Osteoblast (primary cell): ENCODE data around the gene PTPN14. TPM values are rescaled to one million over a fixed set of nuclear protein-coding genes. Genes with fewer than 3 reads are reported as not detected.

Experiments
- DNase-seq: peaks from one replicate; pipeline ENCODE4 v3.0.0; 2011; ENCODE audit warnings: low spot score, mixed read lengths; ENCODE audit not compliant: insufficient read length; ENCODE audit errors: missing footprints
- H2AFZ ChIP-seq: 2 replicates; pipeline ENCODE4 v1.6.0; 2011; ENCODE audit warnings: mild to moderate bottlenecking, low read length
- H3K27ac ChIP-seq: 2 replicates; pipeline ENCODE4 v1.5.1; 2011; ENCODE audit warnings: mild to moderate bottlenecking, low read depth, low read length, moderate library complexity
- H3K27me3 ChIP-seq: 2 replicates; pipeline ENCODE4 v1.6.0; 2012; ENCODE audit warnings: mild to moderate bottlenecking, control low read depth, inconsistent platforms, low read length, moderate library complexity; ENCODE audit not compliant: insufficient read depth
- H3K36me3 ChIP-seq: 2 replicates; pipeline ENCODE4 v1.5.1; 2011; ENCODE audit warnings: mild to moderate bottlenecking, low read length, control low read depth, moderate library complexity; ENCODE audit not compliant: insufficient read depth
- H3K4me1 ChIP-seq: 2 replicates; pipeline ENCODE4 v1.5.1; 2011; ENCODE audit warnings: mild to moderate bottlenecking, low read length, control low read depth, moderate library complexity; ENCODE audit not compliant: insufficient read depth
- H3K4me2 ChIP-seq: 2 replicates; pipeline ENCODE4 v1.6.0; 2011; ENCODE audit warnings: mild to moderate bottlenecking, low read length; ENCODE audit not compliant: insufficient read depth
- H3K4me3 ChIP-seq: fragments of 200-600 bp; sonication (generic); 3 replicates; pipeline ENCODE4 v1.5.1; 2012; ENCODE audit warnings: mild to moderate bottlenecking, low read length, inconsistent platforms; ENCODE audit not compliant: insufficient read depth
- H3K79me2 ChIP-seq: 2 replicates; pipeline ENCODE4 v1.6.0; 2012; ENCODE audit warnings: mild to moderate bottlenecking, low read length, control low read depth, inconsistent platforms; ENCODE audit not compliant: insufficient read depth
- H3K9me3 ChIP-seq: 2 replicates; pipeline ENCODE4 v1.5.1; 2011; ENCODE audit warnings: low read depth, low read length, control low read depth
- H4K20me1 ChIP-seq: 2 replicates; pipeline ENCODE4 v1.6.0; 2012; ENCODE audit warnings: mild to moderate bottlenecking, low read length, control low read depth; ENCODE audit not compliant: insufficient read depth
- total RNA-seq: library from RNA; depleted of rRNA; stranded (reverse); fragments of >200 nt; gene quantifications from 2 replicates; pipeline ENCODE4 v1.2.3, GENCODE V29; 2012
- TF ChIP-seq, protein P1 (sequence below): IDR thresholded peaks from 2 replicates; pipeline ENCODE4 v1.5.1; 2011; ENCODE audit warnings: mild to moderate bottlenecking, low read depth, low read length, moderate library complexity; ENCODE audit errors: extremely low read depth

The PTPN14 gene
- total RNA-seq, 1 donor = 131 TPM

DNA sequence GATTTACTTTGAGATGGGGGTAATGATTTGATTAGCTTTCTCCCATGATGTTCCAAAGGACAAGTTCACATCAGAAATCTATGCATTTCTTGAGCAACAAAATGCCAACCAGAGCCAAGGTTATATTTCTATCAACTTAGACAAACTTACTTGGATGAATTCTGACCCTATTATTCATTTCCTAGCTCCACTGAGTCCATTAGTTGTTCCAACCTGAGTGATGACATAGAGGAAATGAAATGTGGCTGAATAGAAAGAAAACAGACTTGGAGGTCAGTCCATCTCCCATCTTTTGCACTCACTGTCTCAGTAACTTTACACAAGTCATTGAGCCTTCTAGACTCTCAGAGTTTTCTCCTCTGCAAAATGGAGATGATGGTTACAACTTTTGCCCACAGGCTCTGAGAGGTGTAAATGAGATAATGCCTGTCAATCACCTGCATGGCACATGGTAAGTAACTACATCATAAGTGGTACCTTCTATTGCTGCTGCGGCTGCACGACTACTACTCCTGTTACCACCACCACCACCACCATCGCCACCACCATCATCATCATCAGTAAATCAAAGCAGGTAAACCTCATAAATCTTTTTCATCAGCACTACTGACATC lies 98.2 kb downstream of the PTPN14 start:
- Histone ChIP-seq H3K27me3 (no peaks in the 10 kb centered on the region), H3K79me2 (peaks cover 91% of the 10 kb centered on the region), H3K27ac (peak overlapping the region; percentile 89), H3K36me3 (peaks cover 25% of the 10 kb centered on the region), H2AFZ (no peak overlapping the region), H4K20me1 (no peaks in the 10 kb centered on the region), H3K4me2 (peak overlapping the region; percentile 36), H3K4me1 (peaks cover 81% of the 10 kb centered on the region), H3K9me3 (no peaks in the 10 kb centered on the region), H3K4me3 (no peak overlapping the region)
- no peak for DNase-seq
- TF ChIP-seq, protein P1, sequence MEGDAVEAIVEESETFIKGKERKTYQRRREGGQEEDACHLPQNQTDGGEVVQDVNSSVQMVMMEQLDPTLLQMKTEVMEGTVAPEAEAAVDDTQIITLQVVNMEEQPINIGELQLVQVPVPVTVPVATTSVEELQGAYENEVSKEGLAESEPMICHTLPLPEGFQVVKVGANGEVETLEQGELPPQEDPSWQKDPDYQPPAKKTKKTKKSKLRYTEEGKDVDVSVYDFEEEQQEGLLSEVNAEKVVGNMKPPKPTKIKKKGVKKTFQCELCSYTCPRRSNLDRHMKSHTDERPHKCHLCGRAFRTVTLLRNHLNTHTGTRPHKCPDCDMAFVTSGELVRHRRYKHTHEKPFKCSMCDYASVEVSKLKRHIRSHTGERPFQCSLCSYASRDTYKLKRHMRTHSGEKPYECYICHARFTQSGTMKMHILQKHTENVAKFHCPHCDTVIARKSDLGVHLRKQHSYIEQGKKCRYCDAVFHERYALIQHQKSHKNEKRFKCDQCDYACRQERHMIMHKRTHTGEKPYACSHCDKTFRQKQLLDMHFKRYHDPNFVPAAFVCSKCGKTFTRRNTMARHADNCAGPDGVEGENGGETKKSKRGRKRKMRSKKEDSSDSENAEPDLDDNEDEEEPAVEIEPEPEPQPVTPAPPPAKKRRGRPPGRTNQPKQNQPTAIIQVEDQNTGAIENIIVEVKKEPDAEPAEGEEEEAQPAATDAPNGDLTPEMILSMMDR = no peak

DNA sequence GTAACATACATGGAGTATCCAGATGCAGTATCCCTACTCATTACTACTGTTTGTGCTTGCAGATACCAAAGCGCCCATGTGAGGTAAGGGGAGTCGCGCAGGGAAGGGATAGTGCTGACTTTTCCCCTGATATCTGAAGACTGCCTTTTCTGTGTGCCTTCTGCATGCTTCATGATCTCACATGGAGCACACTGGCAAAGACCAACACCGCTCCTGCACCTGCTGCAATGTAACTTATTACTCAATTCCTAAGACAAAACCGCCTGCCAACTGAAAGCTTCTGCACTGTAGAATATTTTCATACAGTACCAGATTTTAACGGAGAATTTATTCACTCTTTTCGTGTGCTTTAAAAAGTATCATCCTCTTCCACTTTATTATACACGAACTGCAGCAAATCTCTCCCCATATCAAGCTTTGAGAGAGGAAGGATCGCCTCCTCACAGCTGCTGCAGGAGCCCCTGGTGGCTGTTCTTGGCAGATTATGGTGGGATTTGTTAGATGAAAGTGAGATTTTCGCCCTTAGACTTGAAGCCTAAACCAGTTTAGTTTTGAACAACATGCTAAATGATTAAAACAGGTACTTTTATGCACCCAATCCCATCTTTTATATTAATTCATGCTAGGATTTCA lies 99.1 kb downstream of the PTPN14 start:
- peak overlapping the region; percentile 89 for H3K27ac ChIP-seq
- H2AFZ ChIP-seq = no peak overlapping the region
- no peaks in the 10 kb centered on the region for H3K27me3 ChIP-seq
- H3K4me3 ChIP-seq = no peak overlapping the region
- H3K4me2 ChIP-seq = peak overlapping the region; percentile 37
- H3K36me3 ChIP-seq = peaks cover 25% of the 10 kb centered on the region
- no peak for DNase-seq
- TF ChIP-seq, protein P1 = peak; percentile 25
- no peaks in the 10 kb centered on the region for H3K9me3 ChIP-seq
- H4K20me1 ChIP-seq = no peaks in the 10 kb centered on the region
- H3K79me2 ChIP-seq = peaks cover 81% of the 10 kb centered on the region
- peaks cover 82% of the 10 kb centered on the region for H3K4me1 ChIP-seq

DNA sequence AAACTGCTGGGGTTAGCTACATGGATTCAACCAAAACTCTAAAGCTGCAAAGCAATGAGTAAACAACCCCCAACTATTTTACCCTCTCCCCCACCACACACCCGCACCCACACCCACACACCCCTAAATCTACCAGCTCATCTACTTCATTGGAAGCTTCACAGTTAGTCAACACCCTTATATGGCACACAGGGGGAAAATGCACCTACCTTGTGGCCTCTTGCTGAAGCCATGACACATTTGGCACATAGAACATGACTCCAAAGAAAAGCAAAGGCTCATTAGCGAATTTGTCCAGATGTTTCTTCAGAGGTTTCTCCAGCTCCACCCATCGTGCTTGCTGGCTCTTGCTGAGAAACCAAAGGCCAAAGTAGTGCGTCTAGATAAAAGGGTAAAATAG lies 99.8 kb downstream of the PTPN14 start:
- peaks cover 25% of the 10 kb centered on the region for H3K36me3 ChIP-seq
- H4K20me1 ChIP-seq = no peaks in the 10 kb centered on the region
- no peaks in the 10 kb centered on the region for H3K9me3 ChIP-seq
- peak overlapping the region; percentile 89 for H3K27ac ChIP-seq
- H3K4me3 ChIP-seq = no peak overlapping the region
- no peaks in the 10 kb centered on the region for H3K27me3 ChIP-seq
- H3K4me2 ChIP-seq = peak overlapping the region; percentile 37
- TF ChIP-seq, protein P1 = no peak
- H3K79me2 ChIP-seq = peaks cover 75% of the 10 kb centered on the region
- peaks cover 82% of the 10 kb centered on the region for H3K4me1 ChIP-seq
- peak; percentile 83 for DNase-seq
- no peak overlapping the region for H2AFZ ChIP-seq

DNA sequence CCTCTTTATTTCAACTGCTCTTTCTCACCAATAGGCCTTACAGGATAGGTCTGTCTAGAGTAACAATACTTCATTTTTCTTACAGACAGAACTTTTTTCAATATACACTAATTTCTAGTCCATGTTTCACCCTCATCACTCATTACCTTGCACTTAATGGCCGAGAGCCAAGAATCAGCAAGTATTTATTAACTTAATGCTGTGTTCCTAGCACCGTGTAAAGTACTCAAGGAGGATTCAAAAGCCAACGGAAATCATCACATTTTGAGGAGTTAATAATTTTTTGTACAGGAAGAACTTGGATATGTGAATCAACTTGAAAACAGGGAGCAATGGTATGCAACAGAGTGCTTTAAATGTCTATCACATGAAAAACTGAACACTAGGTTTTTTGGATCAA lies 102.0 kb downstream of the PTPN14 start:
- Histone ChIP-seq H3K4me1 (peaks cover 82% of the 10 kb centered on the region), H3K4me3 (no peak overlapping the region), H3K36me3 (peaks cover 25% of the 10 kb centered on the region), H4K20me1 (no peaks in the 10 kb centered on the region), H3K27me3 (no peaks in the 10 kb centered on the region), H3K9me3 (no peaks in the 10 kb centered on the region), H3K4me2 (no peak overlapping the region), H3K27ac (peak overlapping the region; percentile 35), H2AFZ (no peak overlapping the region), H3K79me2 (peaks cover 61% of the 10 kb centered on the region)
- DNase-seq = no peak
- TF ChIP-seq, protein P1 = no peak
